Activated CD4-positive, alpha-beta T cell treated with anti-CD3 and anti-CD28 coated beads, Interleukin-2, amount 50 U/mL, for 24 hours (primary cell): Measurements from ENCODE around the gene OXER1.
A peak's percentile ranks its signal among the peaks of the same experiment; 100 is the strongest.

ENCODE experiments used
- DNase-seq, 2 donors: peaks; one replicate each; pipeline ENCODE4 v3.0.0-alpha.2; 2020; ENCODE audit warnings: low read depth in 1 of 2, low spot score in 1 of 2

Gene OXER1, protein sequence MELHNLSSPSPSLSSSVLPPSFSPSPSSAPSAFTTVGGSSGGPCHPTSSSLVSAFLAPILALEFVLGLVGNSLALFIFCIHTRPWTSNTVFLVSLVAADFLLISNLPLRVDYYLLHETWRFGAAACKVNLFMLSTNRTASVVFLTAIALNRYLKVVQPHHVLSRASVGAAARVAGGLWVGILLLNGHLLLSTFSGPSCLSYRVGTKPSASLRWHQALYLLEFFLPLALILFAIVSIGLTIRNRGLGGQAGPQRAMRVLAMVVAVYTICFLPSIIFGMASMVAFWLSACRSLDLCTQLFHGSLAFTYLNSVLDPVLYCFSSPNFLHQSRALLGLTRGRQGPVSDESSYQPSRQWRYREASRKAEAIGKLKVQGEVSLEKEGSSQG

GRCh38 chr2:42764096-42764495, at the start of gene OXER1:
Gene OXER1, minus strand, starts transcription at chr2:42764135. Its CDS starts 73 bp downstream, at chr2:42764062.
- no peak for DNase-seq

DNA sequence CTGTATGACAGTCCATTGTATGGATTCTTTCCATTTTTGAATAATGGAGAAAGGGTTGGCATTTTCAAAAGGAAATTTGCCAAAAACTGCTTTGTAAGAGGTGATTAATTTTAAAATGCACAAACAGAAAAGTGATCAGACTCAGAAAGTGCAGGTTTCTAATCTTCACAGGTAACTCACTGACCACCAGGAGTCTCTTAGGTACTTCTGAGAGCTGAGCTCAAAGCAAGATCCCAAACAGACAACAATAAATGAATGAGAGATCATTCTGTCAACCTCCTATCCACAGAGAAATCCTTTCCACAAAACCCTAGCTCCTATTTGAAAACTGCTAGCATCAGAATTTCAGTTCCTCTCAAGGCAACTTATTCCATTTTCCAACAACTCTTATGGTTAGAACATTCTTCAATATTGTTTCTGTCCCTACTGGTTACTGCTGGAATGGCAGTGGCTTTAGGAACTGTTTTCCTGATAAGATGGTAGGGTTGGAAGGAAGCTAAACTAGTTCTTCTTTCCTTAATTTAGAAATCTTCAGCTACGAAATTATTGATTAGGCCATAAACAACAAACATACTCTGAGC, 49.1 kb upstream of the OXER1 start:
- no peak for DNase-seq

GRCh38 chr2:42810971-42811811, 47.3 kb upstream of the OXER1 start:
- DNase-seq = peak; percentile 31 to 38

DNA sequence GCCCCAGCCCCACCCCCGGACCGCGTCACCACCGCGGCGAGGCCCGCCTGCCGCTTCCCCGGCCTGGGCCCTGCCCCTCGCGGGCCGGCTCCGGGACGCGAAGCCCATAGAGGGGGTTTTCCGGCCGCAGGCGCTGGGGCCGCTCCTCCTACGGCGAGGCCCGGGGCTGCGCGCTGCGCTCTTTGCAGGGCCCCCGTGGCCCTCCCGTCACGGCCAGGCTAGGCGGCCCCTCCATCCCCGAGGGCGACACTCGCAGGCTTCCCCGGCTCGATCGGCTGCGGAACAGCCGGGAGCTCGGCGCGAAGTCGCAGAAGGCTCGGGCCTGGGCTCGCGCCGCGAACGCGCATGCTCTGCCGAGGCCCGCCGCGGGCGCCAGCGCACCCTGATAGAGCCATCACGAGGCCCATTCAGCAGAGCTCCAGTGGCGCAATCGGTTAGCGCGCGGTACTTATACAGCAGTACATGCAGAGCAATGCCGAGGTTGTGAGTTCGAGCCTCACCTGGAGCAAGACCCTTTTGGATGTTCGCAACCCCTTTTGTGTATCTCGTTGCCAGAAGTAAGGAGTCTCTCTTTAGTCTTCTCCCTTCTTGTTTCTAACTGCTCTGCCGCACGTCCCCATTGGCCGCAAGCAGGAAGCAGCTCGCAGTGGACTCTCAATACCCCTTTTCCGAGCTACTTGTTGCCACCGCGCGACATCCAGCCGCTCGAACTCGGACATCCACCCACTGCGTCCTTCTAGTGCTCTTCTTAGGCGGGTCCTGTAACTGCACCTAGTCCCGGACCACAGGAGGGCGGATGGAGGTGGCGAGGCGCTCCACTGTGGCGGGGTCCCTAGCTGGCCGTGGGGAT, 46.4 kb upstream of the OXER1 start:
- DNase-seq = peak; percentile 94 to 98

- peak in 1 of 2 donors; percentile 50 for DNase-seq
These were observed 45.8 kb upstream of the OXER1 start for GRCh38 chr2:42809819-42810120.

DNA sequence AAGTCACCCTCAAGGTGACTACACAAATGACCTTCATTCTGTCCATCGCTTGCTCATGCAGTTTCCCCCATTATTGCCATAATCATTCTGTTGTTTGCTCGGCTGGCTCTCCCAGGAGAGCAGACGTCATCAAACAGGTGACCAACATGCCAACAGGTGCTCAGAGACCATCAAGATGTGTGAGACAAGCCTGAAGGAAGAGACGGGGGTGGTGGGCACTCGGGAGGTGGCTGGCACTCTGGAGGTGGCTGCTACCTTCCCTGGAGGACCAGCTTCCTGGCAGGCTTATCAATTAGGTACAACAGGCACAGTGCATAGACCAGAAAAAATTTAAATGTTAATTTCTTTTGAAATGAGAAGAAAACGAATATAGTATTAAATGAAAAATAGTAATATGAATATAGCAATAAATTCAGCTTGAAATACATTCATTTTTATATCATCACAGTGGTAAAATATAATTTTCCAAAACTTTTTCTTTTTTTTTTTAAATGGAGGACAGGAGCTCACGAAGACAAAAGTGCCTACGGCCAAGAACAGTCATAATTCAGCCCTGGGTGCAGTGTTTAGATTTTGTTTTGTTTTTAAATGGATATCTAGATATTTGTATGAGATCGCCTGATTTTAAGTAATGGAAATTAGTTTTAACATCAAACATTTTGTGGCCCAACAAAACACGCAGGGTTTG, 45.3 kb upstream of the OXER1 start:
- DNase-seq = no peak

DNA sequence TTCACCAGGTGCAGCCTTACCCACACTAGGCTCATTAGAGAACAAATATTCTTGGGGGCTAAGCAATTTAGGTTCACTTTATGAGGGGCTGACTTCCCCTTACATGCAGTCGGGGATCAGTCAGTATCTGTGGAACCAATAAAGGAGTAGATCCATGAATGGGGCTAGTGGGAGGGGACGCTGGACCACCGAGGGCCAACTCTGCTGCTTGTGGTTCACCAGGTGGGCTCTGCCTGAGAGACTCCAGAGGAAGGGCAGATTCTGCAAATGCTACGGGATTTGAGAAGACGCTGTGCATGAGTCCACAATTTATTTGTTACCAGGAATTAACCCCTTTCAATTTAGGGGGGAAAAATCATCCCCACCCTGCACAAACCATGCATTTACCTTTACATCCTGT, 44.4 kb upstream of the OXER1 start:
- DNase-seq = no peak

GRCh38 chr2:42806786-42807185, 42.9 kb upstream of the OXER1 start:
- no peak for DNase-seq

DNA sequence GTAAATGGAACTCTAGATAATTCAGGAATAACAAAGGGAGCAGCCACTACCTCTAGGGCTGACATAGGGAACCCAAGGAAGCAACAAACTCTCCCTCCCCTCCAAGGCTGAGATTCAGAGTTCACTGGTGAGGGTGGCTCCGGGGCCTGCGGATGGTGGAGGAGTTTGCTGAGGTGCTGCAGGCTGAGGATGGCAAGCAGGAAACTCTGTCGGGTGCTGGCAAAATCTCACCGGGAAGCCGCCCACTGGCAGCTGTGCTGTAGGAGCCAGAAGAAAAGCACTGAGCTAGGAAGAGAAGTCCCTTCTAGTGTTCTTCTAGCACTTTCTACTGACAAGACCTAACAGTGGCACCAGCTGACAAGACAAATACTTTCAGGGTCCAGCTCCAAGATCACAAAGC, 41.0 kb upstream of the OXER1 start:
- DNase-seq = no peak

DNA sequence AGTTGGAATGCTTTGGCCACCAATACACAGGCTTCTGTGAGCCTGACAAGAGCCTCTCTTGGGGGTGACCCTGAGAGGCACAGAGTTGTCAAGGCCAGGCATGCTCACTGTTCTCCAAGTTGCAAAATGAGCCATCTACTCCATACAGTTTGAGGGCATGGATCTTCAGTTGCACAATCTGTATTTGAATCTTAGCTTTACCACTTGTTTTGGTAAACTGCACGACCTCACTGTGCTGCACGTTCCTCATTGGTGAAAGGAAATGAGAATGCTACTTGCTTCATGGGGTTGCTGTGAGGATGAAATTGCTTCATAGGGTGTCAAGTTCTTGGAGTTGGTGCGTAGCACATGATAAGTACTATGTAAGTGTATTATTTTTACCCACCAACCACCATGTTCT, 40.4 kb upstream of the OXER1 start:
- no peak for DNase-seq

- no peak for DNase-seq
These were observed 38.2 kb upstream of the OXER1 start for GRCh38 chr2:42802150-42802549.

DNA sequence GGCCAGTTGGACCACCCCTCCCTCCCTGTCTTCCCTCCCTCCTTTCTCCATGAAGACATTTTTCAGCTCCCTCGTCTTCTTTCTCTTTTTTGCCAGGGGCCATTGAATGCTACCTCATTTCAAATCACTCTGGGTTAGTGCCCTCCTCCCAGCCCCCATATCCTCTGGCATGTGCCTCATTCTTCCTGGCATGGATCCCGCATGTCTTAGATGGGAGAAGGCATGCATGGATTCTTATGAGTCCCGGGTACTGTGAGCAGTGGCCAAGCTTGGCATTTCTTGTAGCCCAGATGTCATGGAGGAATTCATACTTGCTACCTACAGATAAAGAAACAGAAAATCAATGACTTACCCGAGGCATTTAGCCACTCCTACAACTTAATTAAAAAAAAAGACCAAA, 37.4 kb upstream of the OXER1 start:
- DNase-seq = no peak

- DNase-seq = no peak
These were observed 37.0 kb upstream of the OXER1 start for GRCh38 chr2:42800981-42801380.

DNA sequence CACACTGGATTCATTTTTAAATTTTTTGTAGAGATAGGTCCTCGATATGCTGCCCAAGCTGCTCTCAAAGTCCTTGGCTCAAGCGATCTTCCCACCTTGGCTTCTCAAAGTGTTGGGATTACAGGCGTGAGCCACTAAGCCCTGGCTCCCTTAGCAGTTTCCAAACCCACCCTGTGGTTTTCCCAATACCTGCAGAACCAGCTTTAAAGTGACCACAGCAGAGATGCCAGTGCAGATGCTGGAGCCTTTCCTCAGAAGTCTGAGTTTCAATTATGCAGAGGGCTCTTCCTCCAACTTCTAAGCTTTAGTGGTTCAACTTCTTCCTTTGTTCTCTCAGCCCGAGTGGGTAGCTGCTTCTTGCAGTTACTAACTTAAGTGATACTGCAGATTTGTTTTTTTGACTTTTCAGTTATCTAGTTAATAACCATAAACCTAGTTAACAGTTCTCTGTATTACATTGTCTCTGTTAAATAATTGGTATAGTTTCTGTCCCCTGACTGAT, 36.6 kb upstream of the OXER1 start:
- DNase-seq = no peak

DNA sequence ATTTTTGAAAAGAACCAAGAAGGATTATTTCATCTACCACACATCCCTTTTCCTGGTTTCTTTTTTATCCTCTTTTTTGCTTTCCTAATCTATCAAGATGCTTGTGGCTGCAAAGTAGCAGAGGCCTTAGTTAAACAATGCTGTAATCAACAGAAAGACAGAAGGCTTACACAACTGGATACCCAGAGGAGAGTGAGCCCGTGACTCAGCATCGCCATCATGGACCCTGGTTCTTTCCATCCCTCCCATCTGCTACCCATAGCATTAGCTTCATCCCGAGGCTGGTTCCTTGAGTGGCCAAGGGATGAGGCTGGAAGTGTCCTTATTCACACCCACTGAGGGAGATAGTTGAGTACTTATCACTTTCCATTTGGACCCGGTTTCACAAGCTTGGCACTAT, 35.9 kb upstream of the OXER1 start:
- DNase-seq = no peak

DNA sequence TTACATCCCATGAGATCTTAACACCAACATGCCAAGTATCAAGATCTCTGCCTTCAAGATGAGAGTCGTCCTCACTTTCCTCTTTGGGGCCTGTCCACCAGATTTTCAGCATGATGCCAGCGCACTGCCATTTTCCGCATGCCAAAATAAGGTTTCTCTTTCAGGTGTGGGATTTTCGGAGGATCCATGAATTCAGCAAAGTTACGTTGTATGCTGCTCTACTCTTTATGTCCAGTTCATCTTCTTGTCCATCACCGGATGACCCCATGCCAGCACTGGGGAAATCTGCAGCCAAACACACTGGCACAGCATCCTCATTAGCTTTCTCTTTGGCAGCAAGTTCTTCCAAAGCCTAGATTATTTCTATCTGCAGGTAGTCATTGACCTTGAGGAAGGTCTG, 33.3 kb upstream of the OXER1 start:
- DNase-seq = no peak

DNA sequence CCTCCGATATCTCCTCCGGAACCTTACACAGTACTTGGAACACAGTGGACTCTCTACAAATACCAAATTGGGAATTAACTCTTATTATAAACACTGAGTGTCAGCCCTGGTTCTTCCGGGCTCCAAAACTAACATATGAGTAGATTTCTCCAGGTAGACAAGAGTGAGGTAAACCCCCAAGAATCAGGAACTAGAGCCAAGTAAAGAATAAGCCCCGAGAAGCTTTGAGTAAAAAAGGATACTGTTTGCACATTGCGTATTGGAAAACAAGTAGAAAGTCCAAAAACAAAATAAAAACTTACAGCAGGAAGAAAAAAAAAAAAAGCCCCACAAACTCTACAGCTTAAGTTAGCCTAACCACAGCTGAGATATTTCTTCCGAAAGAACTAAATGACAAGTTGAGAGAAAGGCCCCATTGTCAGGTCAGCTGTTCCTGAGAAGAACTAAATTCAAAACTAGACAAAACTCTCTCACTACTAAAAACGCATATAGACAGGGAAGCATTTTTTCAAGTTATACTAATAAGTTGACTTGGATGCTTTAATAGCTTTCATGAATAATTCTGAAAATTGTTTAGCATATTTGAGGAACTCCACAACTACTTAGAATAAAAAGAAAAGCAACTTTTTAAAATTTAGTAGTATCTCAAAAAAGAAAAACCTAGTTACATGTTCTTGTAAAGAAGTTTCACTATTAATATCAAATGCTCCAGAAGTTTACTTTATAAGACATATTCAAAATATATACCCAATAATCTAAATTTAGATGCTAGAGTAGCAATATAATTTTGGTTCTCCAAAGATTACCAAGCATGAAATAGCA, 32.7 kb upstream of the OXER1 start:
- DNase-seq = no peak

DNA sequence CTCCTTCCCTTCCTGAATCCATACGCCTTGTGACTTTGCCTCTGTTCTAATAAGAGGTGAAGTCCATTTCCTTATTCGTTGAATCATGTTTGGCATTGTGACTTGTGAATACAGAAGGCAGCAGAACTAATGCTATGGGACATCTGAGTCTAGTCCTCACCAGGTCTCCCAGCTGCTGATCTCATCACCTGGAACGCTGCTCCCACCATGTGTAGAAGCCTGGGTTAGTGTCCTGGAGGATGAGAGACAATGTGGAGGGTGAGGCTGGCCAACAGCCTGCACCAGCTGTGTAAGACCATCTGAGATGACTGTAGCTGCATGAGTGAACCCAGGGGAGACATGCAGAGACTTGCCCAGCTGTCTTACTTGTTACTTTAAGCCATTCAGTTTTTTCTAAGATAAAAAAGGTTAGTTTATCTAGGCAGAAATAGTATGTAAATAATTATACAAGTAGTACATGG, 31.9 kb upstream of the OXER1 start:
- DNase-seq = no peak

GRCh38 chr2:42795275-42795674, 31.3 kb upstream of the OXER1 start:
- no peak for DNase-seq
